SU-DHL-6 (cell line): Measurements from ENCODE around the gene RASGRF2.

Experiments used
- H2AFZ ChIP-seq: fragments of 200-600 bp; sonication (generic); 2 replicates; pipeline ENCODE4 v1.6.1; 2014; ENCODE audit warnings: low read depth, mild to moderate bottlenecking, moderate library complexity, mixed read lengths, antibody characterized with exemption, low read length; ENCODE audit not compliant: severe bottlenecking
- H3F3A ChIP-seq: fragments of 200-600 bp; shearing (Covaris generic); 2 replicates; pipeline ENCODE4 v1.6.0; 2016; ENCODE audit warnings: antibody characterized with exemption, mild to moderate bottlenecking; ENCODE audit not compliant: insufficient read depth
- H3K27ac ChIP-seq: fragments of 200-600 bp; sonication (generic); 2 replicates; pipeline ENCODE4 v1.5.1; 2016; ENCODE audit warnings: low read depth, mild to moderate bottlenecking, low read length, moderate library complexity, mixed read lengths
- H3K27me3 ChIP-seq: fragments of 200-600 bp; sonication (generic), shearing (Covaris generic); 2 replicates; pipeline ENCODE4 v1.6.0; 2014; ENCODE audit warnings: mild to moderate bottlenecking, low read length
- H3K36me3 ChIP-seq: fragments of 200-600 bp; sonication (generic); 2 replicates; pipeline ENCODE4 v1.6.1; 2014; ENCODE audit warnings: mild to moderate bottlenecking, low read length, mixed read lengths
- H3K4me2 ChIP-seq: fragments of 300-600, 200-600 bp; shearing (Covaris generic), sonication (generic); 2 replicates; pipeline ENCODE4 v1.6.0; 2014; ENCODE audit warnings: low read length, low read depth, mild to moderate bottlenecking; ENCODE audit not compliant: poor library complexity, severe bottlenecking
- H3K4me3 ChIP-seq: fragments of 200-600 bp; sonication (generic); 2 replicates; pipeline ENCODE4 v1.5.1; 2014; ENCODE audit warnings: antibody characterized with exemption, low read length, mild to moderate bottlenecking, mixed read lengths; ENCODE audit not compliant: insufficient read depth, poor library complexity, severe bottlenecking
- H3K79me2 ChIP-seq: fragments of 200-600 bp; sonication (generic); 2 replicates; pipeline ENCODE4 v1.6.1; 2014; ENCODE audit warnings: mild to moderate bottlenecking, low read length, moderate library complexity; ENCODE audit not compliant: insufficient read depth
- H3K9ac ChIP-seq: fragments of 200-600 bp; sonication (generic); 2 replicates; pipeline ENCODE4 v1.7.0; 2014; ENCODE audit warnings: mild to moderate bottlenecking, low read length
- H3K9me2 ChIP-seq: fragments of 200-600 bp; sonication (generic); replicated peaks from 2 replicates; pipeline ENCODE4 v1.6.1; 2014; ENCODE audit warnings: low read length; ENCODE audit not compliant: insufficient read depth
- H3K9me3 ChIP-seq: fragments of 200-600 bp; sonication (generic); 2 replicates; pipeline ENCODE4 v1.6.1; 2014; ENCODE audit warnings: low read length, mixed read lengths; ENCODE audit not compliant: insufficient read depth
- H4K20me1 ChIP-seq: fragments of 200-600 bp; sonication (generic); 2 replicates; pipeline ENCODE4 v1.6.1; 2014; ENCODE audit warnings: low read depth, mild to moderate bottlenecking, antibody characterized with exemption, low read length, moderate library complexity, mixed read lengths
- CTCF ChIP-seq: fragments of 200-600 bp; sonication (generic); IDR thresholded peaks from one replicate; pipeline ENCODE4 v1.5.1; 2017; ENCODE audit warnings: antibody characterized with exemption, mild to moderate bottlenecking, low read length, moderate library complexity; ENCODE audit not compliant: insufficient read depth, poor library complexity, severe bottlenecking
- EZH2phosphoT487 ChIP-seq: fragments of 200-600 bp; sonication (generic), shearing (Covaris generic); conservative IDR thresholded peaks from 2 replicates; pipeline ENCODE4 v1.6.1; 2018; ENCODE audit warnings: mild to moderate bottlenecking, antibody characterized with exemption, low read length, moderate library complexity, mixed read lengths

The RASGRF2 gene

GRCh38 chr5:80963521-80963895, 3.3 kb downstream of the RASGRF2 start:
- no peak overlapping the region for H3K9ac ChIP-seq
- no peaks in the 10 kb centered on the region for H3K27me3 ChIP-seq
- no peaks in the 10 kb centered on the region for H3K36me3 ChIP-seq
- H3K9me3 ChIP-seq: no peaks in the 10 kb centered on the region
- H3K27ac ChIP-seq: no peak overlapping the region
- H3K79me2 ChIP-seq: no peaks in the 10 kb centered on the region
- H2AFZ ChIP-seq: no peak overlapping the region
- TF ChIP-seq CTCF: no peak
- no peak for TF ChIP-seq EZH2phosphoT487
- H3K4me3 ChIP-seq: no peak overlapping the region
- no peaks in the 10 kb centered on the region for H3F3A ChIP-seq
- H3K4me2 ChIP-seq: no peak overlapping the region
- no peaks in the 10 kb centered on the region for H3K9me2 ChIP-seq
- H4K20me1 ChIP-seq: no peaks in the 10 kb centered on the region

DNA sequence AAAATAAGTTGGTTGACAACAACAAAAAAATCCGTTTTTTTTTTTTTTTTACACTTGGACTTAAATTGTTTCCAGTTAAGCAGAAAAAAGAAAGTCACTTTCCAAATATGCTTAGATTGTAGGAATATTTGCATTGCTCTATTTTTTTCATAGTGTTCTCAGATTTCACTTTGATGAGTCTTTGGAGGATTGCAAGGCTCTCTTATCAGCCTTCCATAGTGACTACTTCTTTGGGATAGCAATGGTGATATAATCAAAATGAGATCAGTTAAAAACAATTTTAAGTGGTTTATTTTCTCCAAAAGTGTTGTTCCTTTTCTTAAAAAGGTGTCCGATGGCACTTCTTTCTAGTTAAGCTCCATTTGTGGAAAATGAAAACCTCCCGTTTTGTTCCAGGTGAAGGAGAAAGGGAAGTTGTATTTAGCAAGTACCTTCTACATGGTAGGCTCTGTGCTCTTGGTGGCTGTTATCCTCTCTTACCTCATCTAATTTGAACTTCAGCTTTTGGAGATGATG, 3.9 kb downstream of the RASGRF2 start:
- H3K4me2 ChIP-seq: no peak overlapping the region

GRCh38 chr5:80964491-80964890, 4.3 kb downstream of the RASGRF2 start:
- no peak overlapping the region for H3K4me3 ChIP-seq
- H3K27me3 ChIP-seq: no peaks in the 10 kb centered on the region
- TF ChIP-seq CTCF (no peak), EZH2phosphoT487 (no peak)
- H3K9ac ChIP-seq: no peak overlapping the region
- no peaks in the 10 kb centered on the region for H3K36me3 ChIP-seq
- H3K9me2 ChIP-seq: no peaks in the 10 kb centered on the region
- H3K4me2 ChIP-seq: no peak overlapping the region
- no peak overlapping the region for H3K27ac ChIP-seq
- H4K20me1 ChIP-seq: no peaks in the 10 kb centered on the region
- H3K79me2 ChIP-seq: no peaks in the 10 kb centered on the region
- H3F3A ChIP-seq: no peaks in the 10 kb centered on the region
- H2AFZ ChIP-seq: no peak overlapping the region
- H3K9me3 ChIP-seq: no peaks in the 10 kb centered on the region

More for the DNA sequence above, 3.9 kb downstream of the RASGRF2 start:
- Histone ChIP-seq H3K4me3 (no peak overlapping the region), H3K27ac (no peak overlapping the region), H4K20me1 (no peaks in the 10 kb centered on the region), H2AFZ (no peak overlapping the region), H3K36me3 (no peaks in the 10 kb centered on the region), H3K27me3 (no peaks in the 10 kb centered on the region), H3K9ac (no peak overlapping the region), H3K79me2 (no peaks in the 10 kb centered on the region), H3K9me3 (no peaks in the 10 kb centered on the region), H3K9me2 (no peaks in the 10 kb centered on the region), H3F3A (no peaks in the 10 kb centered on the region)
- TF ChIP-seq CTCF (no peak), EZH2phosphoT487 (no peak)
